Astrocyte (in vitro differentiated cells and primary cell): ENCODE results near the gene GSE1. TPM values are rescaled to one million over a fixed set of nuclear protein-coding genes. Genes with fewer than 3 reads are reported as not detected.
A peak's percentile ranks its signal among the peaks of the same experiment; 100 is the strongest.

Experiments used
- DNase-seq: peaks from one replicate; pipeline ENCODE4 v3.0.0-alpha.2; 2010; ENCODE audit warnings: low read depth
- FAIRE-seq: peaks from 2 replicates; lab custom pipeline; 2011; peaks lifted over from hg19 to GRCh38; lab: Jason Lieb, UNC
- H2AFZ ChIP-seq: 2 replicates; pipeline ENCODE4 v1.6.0; 2012; ENCODE audit warnings: low read depth, low read length, inconsistent platforms
- H3K27ac ChIP-seq: 2 replicates; pipeline ENCODE4 v1.5.1; 2011; ENCODE audit warnings: low read depth, low read length, inconsistent platforms
- H3K27me3 ChIP-seq: 2 replicates; pipeline ENCODE4 v1.6.0; 2011; ENCODE audit warnings: low read length, inconsistent platforms; ENCODE audit not compliant: insufficient read depth
- H3K36me3 ChIP-seq: 2 replicates; pipeline ENCODE4 v1.5.1; 2011; ENCODE audit warnings: low read length, inconsistent platforms; ENCODE audit not compliant: insufficient read depth
- H3K4me1 ChIP-seq: 2 replicates; pipeline ENCODE4 v1.5.1; 2011; ENCODE audit warnings: low read length, inconsistent platforms; ENCODE audit not compliant: insufficient read depth
- H3K4me2 ChIP-seq: 2 replicates; pipeline ENCODE4 v1.6.0; 2012; ENCODE audit warnings: low read length, inconsistent platforms
- H3K4me3 ChIP-seq: 2 replicates; pipeline ENCODE4 v1.5.1; 2011; ENCODE audit warnings: low read depth, mild to moderate bottlenecking, low read length, inconsistent platforms; ENCODE audit not compliant: insufficient read depth
- H3K79me2 ChIP-seq: 2 replicates; pipeline ENCODE4 v1.6.0; 2012; ENCODE audit warnings: mild to moderate bottlenecking, low read length, inconsistent platforms; ENCODE audit not compliant: insufficient read depth
- H3K9ac ChIP-seq: 2 replicates; pipeline ENCODE4 v1.6.0; 2012; ENCODE audit warnings: mild to moderate bottlenecking, low read length, inconsistent platforms
- H3K9me3 ChIP-seq: 2 replicates; pipeline ENCODE4 v1.5.1; 2012; ENCODE audit warnings: low read depth, mild to moderate bottlenecking, low read length, inconsistent platforms; ENCODE audit not compliant: insufficient read depth
- H4K20me1 ChIP-seq: 2 replicates; pipeline ENCODE4 v1.6.0; 2012; ENCODE audit warnings: low read length, inconsistent platforms; ENCODE audit not compliant: insufficient read depth
- H3K27ac Mint-ChIP-seq: one replicate; pipeline ENCODE4 v1.8.0; 2021; ENCODE audit warnings: mild to moderate bottlenecking, mixed read lengths; ENCODE audit not compliant: unreplicated experiment
- H3K27me3 Mint-ChIP-seq: one replicate; pipeline ENCODE4 v1.8.0; 2021; ENCODE audit warnings: low read depth, mixed read lengths; ENCODE audit not compliant: unreplicated experiment
- H3K36me3 Mint-ChIP-seq: one replicate; pipeline ENCODE4 v1.8.0; 2021; ENCODE audit warnings: low read depth, mixed read lengths; ENCODE audit not compliant: unreplicated experiment
- H3K4me1 Mint-ChIP-seq: one replicate; pipeline ENCODE4 v1.8.0; 2021; ENCODE audit warnings: low read depth, mixed read lengths; ENCODE audit not compliant: unreplicated experiment
- H3K4me3 Mint-ChIP-seq: one replicate; pipeline ENCODE4 v1.8.0; 2021; ENCODE audit warnings: mild to moderate bottlenecking, moderate library complexity, mixed read lengths; ENCODE audit not compliant: unreplicated experiment
- H3K9me3 Mint-ChIP-seq: one replicate; pipeline ENCODE4 v1.8.0; 2021; ENCODE audit warnings: mild to moderate bottlenecking, mixed read lengths; ENCODE audit not compliant: unreplicated experiment
- EZH2 ChIP-seq: IDR thresholded peaks from 2 replicates; pipeline ENCODE4 v1.6.1; 2012; ENCODE audit warnings: mild to moderate bottlenecking, low read length, inconsistent platforms; ENCODE audit not compliant: insufficient read depth
- total RNA-seq: library from RNA; stranded (reverse); gene quantifications from 2 replicates; pipeline ENCODE4 v1.2.1, GENCODE V29; 2021
- TF ChIP-seq, protein P1 (sequence below): IDR thresholded peaks from 2 replicates; pipeline ENCODE4 v1.5.1; 2011; ENCODE audit warnings: low read depth, mild to moderate bottlenecking, inconsistent platforms, low read length, moderate library complexity; ENCODE audit not compliant: insufficient read depth

The GSE1 gene
- total RNA-seq, 1 donor from 2014 or later: 35.0 TPM

DNA sequence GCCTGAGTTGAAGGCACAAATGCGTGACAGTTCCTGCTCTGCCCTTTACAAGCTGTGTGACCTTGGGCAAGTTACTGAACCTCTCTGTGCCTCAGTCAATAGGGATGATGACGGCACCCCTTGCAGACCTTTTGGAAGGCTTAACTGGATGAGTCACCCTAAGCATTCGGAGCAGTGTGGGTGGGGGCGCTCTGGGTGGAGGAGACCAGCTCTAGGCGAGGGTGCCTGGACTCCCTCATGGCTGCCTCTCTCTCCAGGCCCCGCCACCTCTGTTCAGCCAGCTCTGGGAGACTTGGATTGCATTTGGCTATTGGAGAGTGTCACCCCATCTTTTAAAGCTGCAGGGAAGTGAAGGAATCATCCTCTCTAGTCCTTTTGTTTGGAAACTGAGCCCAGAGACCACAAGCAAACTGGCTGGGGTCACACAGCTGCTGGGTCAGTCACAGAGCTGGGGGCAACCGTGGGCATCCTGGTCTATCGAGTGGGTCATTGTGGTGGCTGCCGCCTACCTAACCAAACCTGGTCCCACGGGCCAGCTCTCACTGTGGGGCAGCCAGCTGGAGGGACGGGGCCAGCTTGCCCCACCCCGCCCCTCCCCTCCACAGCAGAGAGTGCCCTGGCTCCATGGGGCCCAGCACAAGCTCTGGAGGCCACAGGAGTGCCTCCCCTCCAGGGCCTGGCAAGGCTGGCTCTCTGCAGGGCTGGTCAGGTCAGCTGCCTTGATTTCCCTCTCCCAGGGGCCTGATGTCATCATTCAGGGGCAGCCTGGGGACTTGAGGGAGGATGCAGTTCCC lies 20.2 kb upstream of the GSE1 start:
- Histone ChIP-seq H3K27ac (no peak overlapping the region), H3K4me3 (no peak overlapping the region), H3K4me1 (peaks cover 8% of the 10 kb centered on the region), H3K27me3 (no peaks in the 10 kb centered on the region), H3K9me3 (no peaks in the 10 kb centered on the region), H4K20me1 (peaks cover 86% of the 10 kb centered on the region), H3K9ac (no peak overlapping the region), H3K4me2 (no peak overlapping the region), H3K36me3 (no peaks in the 10 kb centered on the region), H2AFZ (no peak overlapping the region), H3K79me2 (peaks cover 4% of the 10 kb centered on the region)
- no peak overlapping the region for H3K27ac Mint-ChIP-seq
- DNase-seq: peak; percentile 50
- H3K36me3 Mint-ChIP-seq: peaks cover 2% of the 10 kb centered on the region
- no peak for FAIRE-seq
- no peaks in the 10 kb centered on the region for H3K9me3 Mint-ChIP-seq
- H3K4me3 Mint-ChIP-seq: no peak overlapping the region
- H3K27me3 Mint-ChIP-seq: peaks cover 5% of the 10 kb centered on the region
- peaks cover 5% of the 10 kb centered on the region for H3K4me1 Mint-ChIP-seq
- TF ChIP-seq, protein P1, sequence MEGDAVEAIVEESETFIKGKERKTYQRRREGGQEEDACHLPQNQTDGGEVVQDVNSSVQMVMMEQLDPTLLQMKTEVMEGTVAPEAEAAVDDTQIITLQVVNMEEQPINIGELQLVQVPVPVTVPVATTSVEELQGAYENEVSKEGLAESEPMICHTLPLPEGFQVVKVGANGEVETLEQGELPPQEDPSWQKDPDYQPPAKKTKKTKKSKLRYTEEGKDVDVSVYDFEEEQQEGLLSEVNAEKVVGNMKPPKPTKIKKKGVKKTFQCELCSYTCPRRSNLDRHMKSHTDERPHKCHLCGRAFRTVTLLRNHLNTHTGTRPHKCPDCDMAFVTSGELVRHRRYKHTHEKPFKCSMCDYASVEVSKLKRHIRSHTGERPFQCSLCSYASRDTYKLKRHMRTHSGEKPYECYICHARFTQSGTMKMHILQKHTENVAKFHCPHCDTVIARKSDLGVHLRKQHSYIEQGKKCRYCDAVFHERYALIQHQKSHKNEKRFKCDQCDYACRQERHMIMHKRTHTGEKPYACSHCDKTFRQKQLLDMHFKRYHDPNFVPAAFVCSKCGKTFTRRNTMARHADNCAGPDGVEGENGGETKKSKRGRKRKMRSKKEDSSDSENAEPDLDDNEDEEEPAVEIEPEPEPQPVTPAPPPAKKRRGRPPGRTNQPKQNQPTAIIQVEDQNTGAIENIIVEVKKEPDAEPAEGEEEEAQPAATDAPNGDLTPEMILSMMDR: no peak
- no peak for TF ChIP-seq EZH2

DNA sequence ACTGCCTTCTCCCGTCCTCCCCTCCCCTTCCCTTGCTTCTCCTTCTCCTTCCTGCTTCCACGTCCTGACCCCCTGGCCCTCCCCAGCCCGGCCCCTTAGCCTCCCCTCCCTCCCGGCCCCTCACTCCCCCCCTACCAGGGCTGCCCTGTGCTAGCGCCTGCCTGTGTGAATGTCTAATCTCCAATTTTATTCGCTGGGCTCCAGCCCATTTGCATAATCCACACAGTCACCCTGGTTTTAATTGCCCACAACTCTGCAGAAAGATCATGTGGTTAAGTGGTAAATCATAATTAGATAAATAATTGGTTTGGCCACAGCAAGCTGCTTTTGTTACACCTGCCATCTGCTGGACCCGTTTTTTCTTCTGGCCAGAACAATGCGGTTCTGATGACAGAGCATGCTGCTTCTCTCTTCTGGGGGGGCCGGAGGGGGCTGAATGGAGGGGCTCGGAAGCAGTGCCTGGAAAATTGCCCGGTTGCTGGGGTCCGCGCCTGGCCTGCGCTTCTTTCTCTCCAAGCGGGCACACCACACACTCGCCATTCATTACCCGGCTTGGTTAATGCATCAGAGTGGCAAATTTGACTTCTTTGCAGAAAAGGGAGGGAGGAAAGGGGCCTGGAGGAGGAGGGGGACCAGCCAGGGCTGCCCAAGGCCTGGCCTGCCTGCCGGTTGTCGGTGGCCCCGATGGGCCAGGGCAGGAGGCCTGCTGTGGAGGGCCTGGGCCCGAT lies 19.5 kb upstream of the GSE1 start:
- no peaks in the 10 kb centered on the region for H3K27me3 ChIP-seq
- H3K4me3 Mint-ChIP-seq: no peak overlapping the region
- H3K27me3 Mint-ChIP-seq: peaks cover 8% of the 10 kb centered on the region
- DNase-seq (no peak), FAIRE-seq (no peak)
- peaks cover 86% of the 10 kb centered on the region for H4K20me1 ChIP-seq
- H3K79me2 ChIP-seq: peaks cover 4% of the 10 kb centered on the region
- H3K36me3 Mint-ChIP-seq: peaks cover 3% of the 10 kb centered on the region
- no peak overlapping the region for H3K4me2 ChIP-seq
- no peaks in the 10 kb centered on the region for H3K9me3 Mint-ChIP-seq
- H3K4me3 ChIP-seq: no peak overlapping the region
- no peak overlapping the region for H3K9ac ChIP-seq
- H2AFZ ChIP-seq: no peak overlapping the region
- H3K36me3 ChIP-seq: no peaks in the 10 kb centered on the region
- H3K4me1 Mint-ChIP-seq: peaks cover 5% of the 10 kb centered on the region
- H3K4me1 ChIP-seq: peaks cover 8% of the 10 kb centered on the region
- TF ChIP-seq EZH2: no peak
- TF ChIP-seq, protein P1: no peak
- no peak overlapping the region for H3K27ac ChIP-seq
- no peak overlapping the region for H3K27ac Mint-ChIP-seq
- H3K9me3 ChIP-seq: no peaks in the 10 kb centered on the region
